Neural cell (in vitro differentiated cells): ENCODE measurements around the gene LRTM1.

Experiments used
- CTCF ChIP-seq: fragments of 450-650 bp; IDR thresholded peaks from 2 replicates; pipeline ENCODE4 v1.5.1; 2014; ENCODE audit warnings: antibody characterized with exemption, mild to moderate bottlenecking, moderate library complexity; ENCODE audit not compliant: poor library complexity, severe bottlenecking
- EP300 ChIP-seq: fragments of 450-650 bp; conservative IDR thresholded peaks from 2 replicates; pipeline ENCODE4 v1.6.1; 2014; ENCODE audit warnings: antibody characterized with exemption, mild to moderate bottlenecking, moderate library complexity; ENCODE audit not compliant: poor library complexity, severe bottlenecking
- EZH2 ChIP-seq: fragments of 200-600, 300-800 bp; shearing (Covaris generic), sonication (generic); IDR thresholded peaks from 2 replicates; pipeline ENCODE4 v1.6.1; 2014; ENCODE audit warnings: antibody characterized with exemption, low read length, borderline replicate concordance, mild to moderate bottlenecking; ENCODE audit not compliant: insufficient read depth, poor library complexity, severe bottlenecking
- MXI1 ChIP-seq: fragments of 450-650 bp; conservative IDR thresholded peaks from 2 replicates; pipeline ENCODE4 v1.6.1; 2014; ENCODE audit warnings: antibody characterized with exemption, mild to moderate bottlenecking; ENCODE audit not compliant: poor library complexity, severe bottlenecking
- POLR2AphosphoS5 ChIP-seq: IDR thresholded peaks from 2 replicates; pipeline ENCODE4 v1.6.1; 2012
- REST ChIP-seq: IDR thresholded peaks from 2 replicates; pipeline ENCODE4 v1.6.1; 2012; ENCODE audit warnings: borderline replicate concordance

GRCh38 chr3:54957711-54958110 lies 29.9 kb upstream of the LRTM1 start:
- TF ChIP-seq POLR2AphosphoS5: no peak
- TF ChIP-seq REST: no peak
- TF ChIP-seq CTCF: no peak
- TF ChIP-seq MXI1: no peak
- no peak for TF ChIP-seq EP300
- TF ChIP-seq EZH2: no peak
